Activated naive CD4-positive, alpha-beta T cell treated with anti-CD3 and anti-CD28 coated beads, Interleukin-2, amount 10 ng/mL, durations not matched to agents 7 days and 5 days (primary cell): ENCODE data around the gene CEP95.
A peak's percentile ranks its signal among the peaks of the same experiment; 100 is the strongest.
"Not testable (repeated sequence)": the region's sequence is repeated elsewhere in the genome, so short reads cannot be mapped to it uniquely, and the experiment has no call there.

Experiments used
- CTCF ChIA-PET: fragments of 350-600 bp; sonication (Branson Sonifier 250); formaldehyde crosslinking; loops from one replicate; lab custom pipeline; 2021; ENCODE audit warnings: antibody characterized with exemption; lab: Charles Lee
- DNase-seq: peaks from one replicate; pipeline ENCODE4 v3.0.0-alpha.2; 2020
- H3K27ac Mint-ChIP-seq: one replicate; pipeline ENCODE4 v1.8.0; 2021; ENCODE audit warnings: mild to moderate bottlenecking, moderate library complexity, mixed read lengths
- H3K27me3 Mint-ChIP-seq: one replicate; pipeline ENCODE4 v1.8.0; 2021; ENCODE audit warnings: mild to moderate bottlenecking, mixed read lengths
- H3K36me3 Mint-ChIP-seq: one replicate; pipeline ENCODE4 v1.8.0; 2021; ENCODE audit warnings: mixed read lengths
- H3K4me1 Mint-ChIP-seq: one replicate; pipeline ENCODE4 v1.8.0; 2021; ENCODE audit warnings: mixed read lengths
- H3K4me3 Mint-ChIP-seq: one replicate; pipeline ENCODE4 v1.8.0; 2021; ENCODE audit warnings: mild to moderate bottlenecking, moderate library complexity, mixed read lengths
- H3K9me3 Mint-ChIP-seq: one replicate; pipeline ENCODE4 v1.8.0; 2021; ENCODE audit warnings: mixed read lengths

Gene CEP95

GRCh38 chr17:64506576-64507412 is at the start of gene CEP95:
Gene CEP95 (plus strand): TSS chr17:64506977. CDS start chr17:64507098, 121 bp downstream.
- Mint-ChIP-seq H3K36me3 (peaks cover 67% of the 10 kb centered on the region), H3K9me3 (no peaks in the 10 kb centered on the region), H3K4me3 (peak within 1 kb of the TSS; percentile 95), H3K4me1 (peaks cover 63% of the 10 kb centered on the region), H3K27ac (peak within 1 kb of the TSS; percentile 100), H3K27me3 (peaks cover 9% of the 10 kb centered on the region)
- peak; percentile 97 for DNase-seq
- CTCF ChIA-PET: interaction anchor here (0.6 to 4.6 kb wide), 6 partner anchors 11 to 89 kb away, joined by 3 to 27 read pairs (median 4); partner anchors contain the start of gene POLG2

GRCh38 chr17:64457156-64457555 is 49.6 kb upstream of the CEP95 start:
- no peak for DNase-seq
- H3K27ac Mint-ChIP-seq: peak overlapping the region; percentile 28
- H3K4me1 Mint-ChIP-seq: peaks cover 28% of the 10 kb centered on the region
- H3K36me3 Mint-ChIP-seq: no peaks in the 10 kb centered on the region
- H3K27me3 Mint-ChIP-seq: peaks cover 6% of the 10 kb centered on the region
- H3K9me3 Mint-ChIP-seq: peaks cover 2% of the 10 kb centered on the region
- CTCF ChIA-PET: interaction anchor here (1.4 to 2.2 kb wide), 2 partner anchors 34 to 38 kb away, joined by 4 to 17 read pairs; no protein-coding TSS in a partner anchor
- no peak overlapping the region for H3K4me3 Mint-ChIP-seq

DNA sequence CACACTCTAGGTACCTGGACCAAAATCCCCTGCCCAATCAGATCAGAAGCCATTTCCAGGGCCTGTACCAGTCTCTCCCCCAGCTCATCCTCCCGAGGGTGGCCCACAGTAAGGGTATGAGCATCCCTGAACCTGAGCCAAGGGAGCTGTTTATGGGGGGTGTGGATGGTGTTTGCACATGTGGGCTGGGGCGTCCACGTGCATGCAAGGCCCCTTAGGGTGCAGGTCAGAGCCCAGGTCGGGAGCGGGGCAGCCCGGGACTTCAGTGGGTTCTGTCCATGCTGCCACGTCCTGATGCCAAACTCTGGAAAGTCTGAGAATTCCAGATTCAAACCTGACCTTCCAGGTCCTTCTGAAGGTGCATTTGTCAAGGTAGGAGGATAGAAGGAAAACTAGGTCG is 48.0 kb upstream of the CEP95 start:
- CTCF ChIA-PET: no interaction called here
- Mint-ChIP-seq H3K4me1 (peaks cover 28% of the 10 kb centered on the region), H3K27ac (no peak overlapping the region)

DNA sequence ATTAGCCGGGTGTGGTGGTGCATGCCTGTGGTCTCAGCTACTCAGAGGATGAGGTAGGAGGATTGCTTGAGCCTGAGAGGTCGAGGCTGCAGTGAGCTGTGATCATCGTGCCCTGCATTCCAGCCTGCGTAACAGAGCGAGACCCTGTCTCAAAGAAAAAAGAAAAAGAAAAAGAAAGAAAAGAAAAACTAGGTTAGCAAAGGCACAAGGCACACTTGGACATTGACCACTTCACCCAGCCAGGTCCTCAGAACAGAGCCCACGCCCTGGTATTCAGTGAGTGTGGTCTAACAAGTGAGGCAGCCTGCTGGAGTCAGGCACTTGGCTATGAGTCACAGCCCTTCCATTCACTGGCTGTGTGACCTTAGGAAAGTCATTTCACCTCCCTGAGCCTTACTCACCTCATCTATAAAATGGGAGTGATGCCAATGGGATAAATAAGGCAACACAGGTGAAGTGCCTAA is 47.5 kb upstream of the CEP95 start:
- no peaks in the 10 kb centered on the region for H3K36me3 Mint-ChIP-seq
- H3K27ac Mint-ChIP-seq: no peak overlapping the region

More for the DNA sequence above, 48.0 kb upstream of the CEP95 start:
- H3K4me3 Mint-ChIP-seq: no peak overlapping the region
- no peaks in the 10 kb centered on the region for H3K36me3 Mint-ChIP-seq
- peaks cover 2% of the 10 kb centered on the region for H3K9me3 Mint-ChIP-seq
- peaks cover 13% of the 10 kb centered on the region for H3K27me3 Mint-ChIP-seq
- no peak for DNase-seq

DNA sequence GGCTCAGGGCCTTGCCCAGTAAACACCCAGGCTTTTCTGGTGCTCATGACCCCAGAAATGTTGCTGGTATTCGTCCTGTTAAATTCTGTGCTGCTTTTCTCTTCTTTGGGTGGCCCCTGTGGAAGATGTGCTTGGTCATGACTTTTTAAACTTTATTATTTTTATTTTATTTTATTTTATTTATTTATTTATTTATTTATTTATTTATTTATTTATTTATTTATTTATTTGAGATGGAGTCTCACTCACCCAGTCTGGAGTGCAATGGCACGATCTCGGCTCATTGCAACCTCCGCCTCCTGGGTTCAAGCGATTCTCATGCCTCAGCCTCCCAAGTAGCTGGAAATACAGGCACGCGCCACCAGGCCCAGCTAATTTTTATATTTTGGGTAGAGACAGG is 47.0 kb upstream of the CEP95 start:
- H3K9me3 Mint-ChIP-seq, H3K36me3 Mint-ChIP-seq, DNase-seq, H3K27ac Mint-ChIP-seq, CTCF ChIA-PET, H3K4me3 Mint-ChIP-seq: not testable (repeated sequence)
- H3K4me1 Mint-ChIP-seq: peaks cover 28% of the 10 kb centered on the region
- H3K27me3 Mint-ChIP-seq: peaks cover 13% of the 10 kb centered on the region

More for the DNA sequence above, 47.5 kb upstream of the CEP95 start:
- H3K27me3 Mint-ChIP-seq: peaks cover 13% of the 10 kb centered on the region
- peaks cover 28% of the 10 kb centered on the region for H3K4me1 Mint-ChIP-seq
- no peak overlapping the region for H3K4me3 Mint-ChIP-seq
- no peak for DNase-seq
- peaks cover 2% of the 10 kb centered on the region for H3K9me3 Mint-ChIP-seq
- CTCF ChIA-PET: no interaction called here

DNA sequence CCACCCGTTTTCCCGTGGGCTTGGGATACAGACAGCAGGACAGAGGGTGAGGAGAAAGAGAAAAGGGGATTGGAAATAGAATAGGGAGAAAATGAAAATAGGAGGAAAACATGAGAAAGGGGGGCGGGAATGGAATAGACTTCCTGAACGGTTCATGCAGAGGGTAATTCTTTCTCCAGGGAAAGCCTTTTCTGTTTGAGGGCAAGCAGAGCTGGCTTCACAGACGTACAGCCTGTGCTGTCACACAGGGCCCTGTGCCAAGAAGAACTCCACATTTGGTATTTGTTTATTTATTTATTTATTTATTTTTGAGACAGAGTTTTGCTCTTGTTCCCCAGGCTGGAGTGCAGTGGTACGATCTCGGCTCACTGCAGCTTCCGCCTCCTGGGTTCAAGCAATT is 45.8 kb upstream of the CEP95 start:
- Mint-ChIP-seq H3K36me3 (no peaks in the 10 kb centered on the region), H3K4me1 (peaks cover 22% of the 10 kb centered on the region), H3K27me3 (peaks cover 16% of the 10 kb centered on the region), H3K4me3 (no peak overlapping the region), H3K27ac (no peak overlapping the region), H3K9me3 (peaks cover 1% of the 10 kb centered on the region)
- DNase-seq: no peak
- CTCF ChIA-PET: interaction anchor here (0.7 kb wide), 1 partner anchor 151 kb away, joined by 4 read pairs; no protein-coding TSS in a partner anchor

- Mint-ChIP-seq H3K36me3 (no peaks in the 10 kb centered on the region), H3K27me3 (peaks cover 25% of the 10 kb centered on the region), H3K4me3 (no peak overlapping the region), H3K27ac (no peak overlapping the region), H3K4me1 (peaks cover 14% of the 10 kb centered on the region), H3K9me3 (no peaks in the 10 kb centered on the region)
- no peak for DNase-seq
- CTCF ChIA-PET: no interaction called here
Measured at GRCh38 chr17:64461788-64462187, 45.0 kb upstream of the CEP95 start.

- DNase-seq: no peak
- CTCF ChIA-PET: no interaction called here
- Mint-ChIP-seq H3K27me3 (peaks cover 29% of the 10 kb centered on the region), H3K4me3 (no peak overlapping the region), H3K27ac (no peak overlapping the region), H3K4me1 (no peaks in the 10 kb centered on the region), H3K36me3 (no peaks in the 10 kb centered on the region), H3K9me3 (no peaks in the 10 kb centered on the region)
Measured at GRCh38 chr17:64466019-64466735, 40.6 kb upstream of the CEP95 start.

DNA sequence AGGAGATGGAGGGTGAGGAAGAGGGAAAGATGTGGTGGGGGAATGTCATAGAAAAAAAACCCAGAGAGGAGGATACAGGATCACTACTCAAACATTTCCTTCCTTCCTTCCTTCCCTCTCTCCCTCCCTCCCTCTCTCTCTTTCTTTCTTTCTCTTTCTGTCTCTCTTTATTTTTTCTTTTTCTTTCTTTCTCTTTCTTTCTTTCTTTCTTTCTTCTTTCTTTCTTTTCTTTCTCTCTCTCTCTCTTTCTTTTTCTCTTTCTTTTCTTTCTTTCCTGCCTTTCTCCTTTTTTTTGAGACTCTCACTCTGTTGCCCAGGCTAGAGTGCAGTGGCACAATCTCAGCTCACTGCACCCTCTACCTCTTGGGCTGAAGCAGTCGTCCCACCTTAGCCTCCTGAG is 39.9 kb upstream of the CEP95 start:
- H3K27ac Mint-ChIP-seq: not testable (repeated sequence)

DNA sequence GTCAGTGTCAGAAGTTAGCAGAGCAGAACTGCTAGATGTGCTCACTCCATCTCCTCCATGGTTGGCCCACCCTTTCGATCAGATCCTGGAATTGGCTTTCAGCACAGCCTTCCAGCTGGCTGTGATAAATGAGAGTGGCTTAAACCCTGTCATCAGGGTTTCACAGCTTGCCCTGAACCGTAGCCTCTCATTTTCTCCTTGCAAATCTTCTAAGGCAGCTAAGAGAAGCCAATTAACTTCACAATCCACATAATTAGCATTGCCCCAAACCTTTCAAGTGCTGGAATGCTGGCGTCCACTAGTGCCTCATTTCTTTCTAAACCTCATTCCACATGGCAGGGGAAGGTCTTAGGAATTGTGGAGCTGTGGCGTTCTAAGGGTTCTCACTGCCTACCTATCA is 36.2 kb upstream of the CEP95 start:
- DNase-seq: no peak
- H3K27ac Mint-ChIP-seq: no peak overlapping the region
- H3K4me3 Mint-ChIP-seq: no peak overlapping the region
- H3K9me3 Mint-ChIP-seq: no peaks in the 10 kb centered on the region
- peaks cover 20% of the 10 kb centered on the region for H3K27me3 Mint-ChIP-seq
- H3K36me3 Mint-ChIP-seq: no peaks in the 10 kb centered on the region
- no peaks in the 10 kb centered on the region for H3K4me1 Mint-ChIP-seq
- CTCF ChIA-PET: interaction anchor here (1.1 to 2.0 kb wide), 2 partner anchors 21 to 49 kb away, joined by 3 to 6 read pairs; no protein-coding TSS in a partner anchor

More for the DNA sequence above, 39.9 kb upstream of the CEP95 start:
- not testable (repeated sequence) for DNase-seq, H3K36me3 Mint-ChIP-seq, H3K4me3 Mint-ChIP-seq, H3K4me1 Mint-ChIP-seq, H3K9me3 Mint-ChIP-seq
- CTCF ChIA-PET: interaction anchor here (0.6 kb wide), 1 partner anchor 71 kb away, joined by 3 read pairs; no protein-coding TSS in a partner anchor
- H3K27me3 Mint-ChIP-seq: peaks cover 29% of the 10 kb centered on the region

DNA sequence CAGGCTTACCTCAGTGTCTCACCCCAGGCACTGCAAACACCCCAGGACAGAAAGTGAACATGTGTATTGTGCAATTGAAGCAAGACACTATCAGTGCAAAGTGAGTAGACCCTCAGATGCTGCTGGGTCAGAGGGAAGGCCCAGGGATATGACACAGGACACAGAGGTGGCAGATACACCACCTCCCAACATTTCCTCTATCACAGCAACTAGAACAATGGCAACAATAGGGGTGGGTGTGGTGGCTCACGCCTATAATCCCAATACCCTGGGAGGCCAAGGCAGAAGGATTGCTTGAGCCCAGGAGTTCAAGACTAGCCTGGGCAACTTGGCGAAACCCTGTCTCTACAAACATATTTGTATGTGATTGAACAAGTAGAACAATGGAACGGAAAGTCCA is 35.3 kb upstream of the CEP95 start:
- H3K4me3 Mint-ChIP-seq: no peak overlapping the region
- no peaks in the 10 kb centered on the region for H3K36me3 Mint-ChIP-seq
- H3K27ac Mint-ChIP-seq: no peak overlapping the region
- H3K9me3 Mint-ChIP-seq: no peaks in the 10 kb centered on the region
- peaks cover 12% of the 10 kb centered on the region for H3K27me3 Mint-ChIP-seq
- DNase-seq: no peak
- H3K4me1 Mint-ChIP-seq: no peaks in the 10 kb centered on the region
- CTCF ChIA-PET: interaction anchor here (1.1 to 2.2 kb wide), 2 partner anchors 20 to 51 kb away, joined by 3 to 8 read pairs; no protein-coding TSS in a partner anchor

DNA sequence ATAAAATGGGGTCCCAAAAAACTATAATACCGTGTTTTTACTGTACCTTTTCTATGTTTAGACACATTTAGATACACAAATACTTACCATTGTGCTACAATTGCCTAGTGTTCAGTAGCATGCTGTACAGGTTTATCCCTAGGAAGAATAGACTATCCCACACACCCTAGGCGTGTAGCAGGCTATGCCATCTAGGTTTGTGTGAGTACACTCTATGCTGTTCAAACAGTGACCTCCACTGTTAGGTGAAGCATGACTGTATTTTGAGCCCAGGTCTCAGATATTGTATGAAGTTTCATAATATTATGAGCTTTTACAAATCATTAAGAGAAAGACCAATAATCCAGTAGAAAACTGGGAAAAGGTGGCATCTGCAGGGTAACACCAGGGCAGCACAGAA is 34.2 kb upstream of the CEP95 start:
- Mint-ChIP-seq H3K36me3 (peaks cover 1% of the 10 kb centered on the region), H3K27ac (no peak overlapping the region), H3K4me1 (no peaks in the 10 kb centered on the region), H3K27me3 (peaks cover 5% of the 10 kb centered on the region), H3K9me3 (no peaks in the 10 kb centered on the region), H3K4me3 (no peak overlapping the region)
- CTCF ChIA-PET: interaction anchor here (2.2 kb wide), 1 partner anchor 53 kb away, joined by 8 read pairs; no protein-coding TSS in a partner anchor
- no peak for DNase-seq

GRCh38 chr17:64477849-64478248 is 28.9 kb upstream of the CEP95 start:
- Mint-ChIP-seq H3K27me3 (no peaks in the 10 kb centered on the region), H3K27ac (no peak overlapping the region), H3K36me3 (peaks cover 7% of the 10 kb centered on the region), H3K4me1 (no peaks in the 10 kb centered on the region), H3K9me3 (no peaks in the 10 kb centered on the region), H3K4me3 (no peak overlapping the region)
- DNase-seq: no peak
- CTCF ChIA-PET: interaction anchor here (1.0 to 2.0 kb wide), 4 partner anchors 14 to 58 kb away, joined by 3 to 10 read pairs (median 4); no protein-coding TSS in a partner anchor

- Mint-ChIP-seq H3K9me3 (no peaks in the 10 kb centered on the region), H3K36me3 (peaks cover 27% of the 10 kb centered on the region), H3K27ac (no peak overlapping the region), H3K27me3 (no peaks in the 10 kb centered on the region), H3K4me1 (peaks cover 14% of the 10 kb centered on the region), H3K4me3 (no peak overlapping the region)
- no peak for DNase-seq
- CTCF ChIA-PET: interaction anchor here (1.6 to 2.5 kb wide), 3 partner anchors 10 to 62 kb away, joined by 4 to 10 read pairs (median 5); no protein-coding TSS in a partner anchor
Measured at GRCh38 chr17:64480951-64481350, 25.8 kb upstream of the CEP95 start.
